ENCODE measurements around the gene C1QTNF6. TPM values are rescaled to one million over a fixed set of nuclear protein-coding genes. Genes with fewer than 3 reads are reported as not detected.

C1QTNF6 gene
- polyA plus RNA-seq, 12 donors = 8.2 to 30.3 (median 17.5) TPM; not detected in 1

DNA sequence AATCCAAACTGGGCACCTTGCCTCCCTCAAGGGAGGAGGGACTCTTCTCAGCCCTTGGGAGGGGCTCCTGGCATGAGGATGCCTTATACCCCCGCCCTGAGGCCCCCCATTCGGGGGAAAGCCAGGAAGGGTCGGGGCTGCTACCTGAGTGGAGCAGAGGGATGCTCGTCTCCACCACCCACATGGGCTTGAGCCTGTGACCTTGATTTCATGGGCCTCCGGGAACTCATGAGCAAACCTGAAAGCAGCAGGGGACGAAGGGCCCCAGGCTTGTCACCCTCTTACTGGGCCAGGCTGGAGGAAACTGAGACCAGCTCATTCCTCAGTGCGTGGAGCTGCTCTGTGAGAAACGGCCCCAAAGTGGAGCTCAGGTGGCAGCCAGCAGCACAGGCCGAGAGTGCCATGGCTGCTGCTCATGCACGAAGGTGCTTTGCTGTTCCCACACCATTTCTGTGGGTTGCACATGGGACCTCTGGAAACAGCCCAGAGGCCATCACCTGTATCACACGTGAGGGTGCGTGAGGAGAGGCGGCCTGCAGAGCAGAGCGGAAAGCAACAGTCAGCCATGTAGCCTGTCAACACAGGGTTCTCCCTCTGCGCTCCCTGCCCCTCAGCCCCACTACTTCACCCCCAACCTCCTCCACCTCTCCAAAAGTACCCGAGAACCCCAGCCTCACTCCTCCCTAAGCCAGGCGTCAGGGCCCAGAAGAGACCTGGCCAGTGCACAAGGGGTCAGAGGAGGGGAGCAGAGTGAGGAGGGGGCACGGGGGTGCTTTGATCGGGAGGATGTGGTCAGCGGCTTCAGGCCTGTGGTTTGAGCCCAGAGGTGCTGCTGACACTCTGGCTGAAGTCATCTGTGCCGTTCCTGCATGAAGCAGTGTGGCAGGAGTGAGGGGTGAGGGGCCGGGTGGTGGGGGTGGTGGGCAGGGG lies 24.2 kb downstream of the C1QTNF6 start:
- DNase-seq = no peak

DNA sequence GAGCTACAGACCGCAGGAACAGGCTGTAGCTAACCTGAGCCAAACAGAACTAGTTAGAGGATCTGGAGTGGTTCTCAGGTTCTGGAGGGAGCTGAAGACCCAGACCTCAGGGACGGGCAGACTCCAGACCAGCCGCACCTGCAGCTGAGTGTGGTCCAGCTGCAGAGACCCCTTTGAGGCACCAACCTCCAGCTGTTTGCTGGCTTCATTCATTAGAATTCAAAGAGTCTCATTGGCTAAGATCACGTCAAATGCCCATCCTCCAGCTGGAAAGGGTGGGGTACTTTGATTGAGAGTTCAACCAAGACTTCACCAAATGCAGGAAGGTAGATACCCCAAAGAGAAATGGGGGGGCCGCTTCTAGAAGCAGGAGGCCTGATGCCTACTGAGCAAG lies 25.0 kb downstream of the C1QTNF6 start:
- DNase-seq = no peak

- no peak for DNase-seq
Measured at GRCh38 chr22:37162221-37163095, 25.6 kb downstream of the C1QTNF6 start.

DNA sequence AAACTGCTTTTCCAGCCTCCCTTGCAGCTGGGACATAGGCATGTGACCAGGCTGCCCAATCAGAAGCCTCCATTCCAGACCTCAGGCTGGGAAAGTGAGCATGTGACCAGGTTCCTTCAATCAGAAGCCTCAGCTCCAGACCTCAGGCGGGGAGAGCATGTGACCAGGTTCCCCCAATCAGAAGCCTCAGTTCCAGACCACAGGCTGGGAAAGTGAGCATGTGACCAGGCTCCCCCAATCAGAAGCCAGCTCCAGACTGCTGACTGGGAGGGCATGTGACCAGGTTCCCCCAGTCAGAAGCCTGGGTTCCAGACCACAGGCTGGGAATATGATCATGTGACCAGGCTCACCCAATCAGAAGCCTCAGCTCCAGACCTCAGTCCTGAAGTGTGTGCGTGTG lies 26.6 kb downstream of the C1QTNF6 start:
- no peak for DNase-seq

GRCh38 chr22:37160027-37160426 lies 28.0 kb downstream of the C1QTNF6 start:
- no peak for DNase-seq

- DNase-seq = no peak
Measured at GRCh38 chr22:37158963-37159290, 29.1 kb downstream of the C1QTNF6 start.

- no peak for DNase-seq
Measured at GRCh38 chr22:37157516-37158285, 30.3 kb downstream of the C1QTNF6 start.

GRCh38 chr22:37156686-37157435 lies 31.2 kb downstream of the C1QTNF6 start:
- no peak for DNase-seq

DNA sequence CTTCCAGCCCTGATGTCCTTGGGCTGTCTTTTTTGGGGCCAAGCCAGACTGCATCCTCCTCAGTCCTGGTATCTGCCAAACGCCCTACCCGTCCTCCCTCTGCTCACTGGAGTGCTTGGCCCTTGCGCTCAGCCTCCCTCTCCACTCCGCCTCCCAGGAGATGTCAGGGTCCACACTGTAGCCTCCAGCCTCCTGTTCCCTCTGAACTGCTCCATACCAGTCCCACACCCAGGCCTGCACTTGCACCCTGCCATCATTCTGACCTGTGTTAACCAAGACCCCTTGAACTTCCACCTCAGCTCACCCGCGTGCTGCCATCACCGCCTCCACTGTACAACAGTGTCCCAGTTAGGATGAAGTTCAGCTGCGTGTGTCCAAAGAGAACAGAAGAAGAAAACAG lies 32.1 kb downstream of the C1QTNF6 start:
- no peak for DNase-seq

GRCh38 chr22:37154925-37155712 lies 32.9 kb downstream of the C1QTNF6 start:
- no peak for DNase-seq

- DNase-seq = no peak
Measured at GRCh38 chr22:37153901-37154300, 34.1 kb downstream of the C1QTNF6 start.

DNA sequence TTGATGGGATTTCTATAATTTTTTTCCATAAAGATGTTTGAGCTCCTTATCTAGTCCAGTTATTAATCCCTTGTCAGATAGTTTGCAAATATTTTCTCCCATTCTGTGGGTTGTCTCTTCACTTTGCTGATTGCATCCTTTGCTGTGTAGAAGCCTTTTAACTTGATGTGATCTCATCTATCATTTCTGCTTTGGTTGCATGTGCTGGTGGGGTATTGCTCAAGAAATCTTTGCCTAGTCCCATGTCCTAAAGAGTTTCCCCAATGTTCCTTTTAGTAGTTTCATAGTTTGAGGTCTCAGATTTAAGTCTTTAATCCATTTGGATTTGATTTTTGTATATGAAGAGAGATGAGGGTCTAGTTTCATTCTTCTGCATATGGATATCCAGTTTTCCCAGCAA lies 36.6 kb downstream of the C1QTNF6 start:
- DNase-seq = no peak

DNA sequence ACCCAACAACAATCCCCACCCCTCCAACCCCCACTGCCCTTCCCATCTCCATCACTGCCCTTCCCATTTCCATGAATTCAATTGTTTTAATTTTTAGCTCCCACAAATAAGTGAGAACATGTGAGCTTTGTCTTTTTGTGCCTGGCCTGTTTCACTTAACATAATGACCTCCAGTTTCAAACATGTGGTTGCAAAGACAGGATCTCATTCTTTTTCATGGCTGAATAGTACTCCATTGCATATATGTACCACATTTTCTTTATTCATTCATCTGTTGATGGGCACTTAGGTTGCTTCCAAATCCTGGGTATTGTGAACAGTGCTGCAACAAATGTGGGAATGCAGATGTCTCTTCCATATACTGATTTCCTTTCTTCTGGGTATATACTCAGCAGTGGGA lies 37.3 kb downstream of the C1QTNF6 start:
- no peak for DNase-seq

- DNase-seq = no peak
Measured at GRCh38 chr22:37148742-37149665, 39.0 kb downstream of the C1QTNF6 start.

GRCh38 chr22:37148031-37148651 lies 39.9 kb downstream of the C1QTNF6 start:
- DNase-seq = no peak

DNA sequence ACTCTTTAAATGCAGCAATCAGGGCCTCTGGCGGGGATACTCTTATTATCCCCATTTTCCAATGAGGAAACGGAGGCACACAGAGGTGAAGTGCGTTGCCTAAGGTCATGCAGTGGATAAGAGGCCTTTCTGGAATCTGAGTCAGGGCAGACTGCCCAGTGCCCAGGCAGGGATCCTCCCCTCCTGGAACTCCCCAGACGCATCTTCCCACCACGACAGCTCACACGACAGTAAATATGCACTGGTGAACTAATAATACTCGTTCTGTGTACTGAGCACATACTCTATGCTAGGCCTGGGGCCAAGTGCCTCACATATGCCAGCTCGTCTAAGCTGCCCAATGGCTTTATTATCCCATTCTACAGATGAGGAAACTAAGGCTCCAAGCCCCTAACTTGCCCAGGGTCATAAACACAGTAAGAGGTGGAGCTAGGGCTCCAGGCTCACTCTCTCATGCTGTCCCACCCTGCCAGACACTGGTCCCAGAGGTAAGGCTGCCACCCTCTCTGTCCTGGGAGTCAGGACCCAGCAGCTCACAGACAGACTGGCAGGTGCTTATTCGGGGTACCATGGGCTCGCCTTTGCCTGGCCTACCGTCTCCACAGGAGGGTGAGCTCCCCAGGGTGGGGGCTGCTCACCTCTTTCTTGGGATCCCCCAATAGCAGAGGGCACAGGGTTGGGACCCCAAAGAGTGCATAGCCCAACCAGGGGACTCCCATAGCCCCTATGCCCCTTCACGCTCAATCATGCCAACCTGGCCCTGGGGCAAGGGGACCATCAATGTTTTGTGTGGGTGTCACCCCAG lies 40.7 kb downstream of the C1QTNF6 start:
- DNase-seq = no peak

GRCh38 chr22:37146507-37147180 lies 41.4 kb downstream of the C1QTNF6 start:
- DNase-seq = no peak

GRCh38 chr22:37146051-37146385 lies 42.0 kb downstream of the C1QTNF6 start:
- DNase-seq = no peak
